OCI-LY1 (cell line): ENCODE results near the gene LETMD1.

ENCODE experiments used
- CTCF ChIP-seq: fragments of 200-600 bp; sonication (generic), shearing (Covaris generic); IDR thresholded peaks from 2 replicates; pipeline ENCODE4 v1.5.1; 2017; ENCODE audit warnings: mild to moderate bottlenecking, antibody characterized with exemption, low read length, moderate library complexity, mixed read lengths
- EZH2 ChIP-seq: fragments of 200-600 bp; sonication (generic), shearing (Covaris generic); IDR thresholded peaks from 2 replicates; pipeline ENCODE4 v1.8.0; 2017; ENCODE audit warnings: borderline replicate concordance, mixed run types, mild to moderate bottlenecking, antibody characterized with exemption, low read length, moderate library complexity, mixed read lengths

- TF ChIP-seq CTCF, result no peak; the same call in 1 of the 2 replicates
- no peak for TF ChIP-seq EZH2
Measured at GRCh38 chr12:51025836-51026638, 22.1 kb upstream of the LETMD1 start, which contains the start of gene SLC11A2.
